ENCODE data around the gene NFE2L1. TPM values are rescaled to one million over a fixed set of nuclear protein-coding genes. Genes with fewer than 3 reads are reported as not detected.
"Not testable (repeated sequence)": the region's sequence is repeated elsewhere in the genome, so short reads cannot be mapped to it uniquely, and the experiment has no call there.

NFE2L1 gene
- total RNA-seq, 1 experiment from 2014 or later = 48.7 TPM

DNA sequence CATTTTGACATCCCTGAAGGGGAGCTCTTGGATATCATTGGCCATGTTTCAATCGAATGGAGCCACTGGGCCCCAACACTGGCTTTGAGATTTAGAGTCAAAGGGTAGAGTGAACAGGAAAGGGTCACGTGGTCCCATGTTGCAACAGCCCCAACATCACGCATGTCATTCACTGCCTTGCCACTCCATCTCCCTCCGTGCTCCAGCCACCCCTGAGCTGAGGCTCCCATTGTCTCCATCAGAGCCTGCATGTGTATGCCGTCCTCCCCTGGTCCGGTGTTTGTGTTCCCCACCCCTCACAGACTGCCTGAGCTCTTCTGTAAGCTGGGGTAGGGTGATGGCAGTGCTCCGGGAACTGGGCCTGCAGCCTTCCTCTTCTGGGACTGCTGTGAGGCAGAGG, 12.1 kb downstream of the NFE2L1 start:
- Histone ChIP-seq H3K36me3 (ENCODE audit: insufficient read depth, low read length) (peaks cover 46% of the 10 kb centered on the region), H3K9me3 (ENCODE audit: low read length) (no peaks in the 10 kb centered on the region), H3K27me3 (ENCODE audit: low read length) (no peaks in the 10 kb centered on the region), H3K4me3 (ENCODE audit: low read length) (no peak overlapping the region), H3K79me2 (ENCODE audit: low read length) (peaks cover 22% of the 10 kb centered on the region), H3K27ac (ENCODE audit: low read length) (no peak overlapping the region), H3K9ac (ENCODE audit: low read length) (no peak overlapping the region), H4K20me1 (ENCODE audit: insufficient read depth, low read depth, low read length) (peaks cover 8% of the 10 kb centered on the region; the same call in 1 of the 2 replicates), H2AFZ (ENCODE audit: low read length) (no peak overlapping the region), H3K9me2 (replicated peaks; ENCODE audit: insufficient read depth, low read length) (no peaks in the 10 kb centered on the region), H3K4me2 (ENCODE audit: low read depth, low read length, poor library complexity, severe bottlenecking) (no peak overlapping the region), H3K4me1 (ENCODE audit: low read length) (peaks cover 13% of the 10 kb centered on the region)
- DNase-seq = no peak

GRCh38 chr17:48062273-48062672, 14.1 kb downstream of the NFE2L1 start:
- no peak overlapping the region for H2AFZ ChIP-seq (ENCODE audit: low read length)
- no peaks in the 10 kb centered on the region for H3K4me1 ChIP-seq (ENCODE audit: low read length)
- H3K9ac ChIP-seq (ENCODE audit: low read length) = no peak overlapping the region
- H3K4me2 ChIP-seq (ENCODE audit: low read depth, low read length, poor library complexity, severe bottlenecking) = no peak overlapping the region
- no peak for DNase-seq
- no peaks in the 10 kb centered on the region for H3K27me3 ChIP-seq (ENCODE audit: low read length)
- no peaks in the 10 kb centered on the region for H3K9me2 ChIP-seq (replicated peaks; ENCODE audit: insufficient read depth, low read length)
- peaks cover 44% of the 10 kb centered on the region for H3K36me3 ChIP-seq (ENCODE audit: insufficient read depth, low read length)
- no peak overlapping the region for H3K4me3 ChIP-seq (ENCODE audit: low read length)
- H4K20me1 ChIP-seq (ENCODE audit: insufficient read depth, low read depth, low read length) = no peaks in the 10 kb centered on the region
- H3K79me2 ChIP-seq (ENCODE audit: low read length) = peaks cover 3% of the 10 kb centered on the region; the same call in 1 of the 2 replicates
- H3K9me3 ChIP-seq (ENCODE audit: low read length) = no peaks in the 10 kb centered on the region
- no peak overlapping the region for H3K27ac ChIP-seq (ENCODE audit: low read length)

DNA sequence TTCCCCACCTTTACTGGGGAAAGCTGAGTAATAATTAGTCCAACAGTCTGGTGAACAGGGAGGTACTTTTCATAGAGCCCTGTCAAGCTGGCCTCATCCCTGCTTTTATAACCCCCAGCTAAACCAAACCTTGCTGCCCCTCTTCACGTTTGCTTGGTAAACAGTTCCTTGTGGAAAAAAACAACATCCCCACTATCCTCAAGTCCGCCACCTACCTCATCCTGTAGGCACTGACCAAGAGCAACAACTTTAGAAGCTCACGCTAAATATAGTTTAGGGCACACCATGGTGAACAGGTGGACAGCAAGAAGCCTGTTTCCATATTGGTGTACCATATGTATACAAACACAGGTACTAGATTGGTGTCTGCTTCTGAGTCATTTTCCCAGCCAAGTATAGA, 16.5 kb downstream of the NFE2L1 start:
- Histone ChIP-seq H3K27ac (ENCODE audit: low read length) (no peak overlapping the region), H2AFZ (ENCODE audit: low read length) (no peak overlapping the region), H3K9me2 (replicated peaks; ENCODE audit: insufficient read depth, low read length) (no peaks in the 10 kb centered on the region), H3K4me2 (ENCODE audit: low read depth, low read length, poor library complexity, severe bottlenecking) (no peak overlapping the region), H3K36me3 (ENCODE audit: insufficient read depth, low read length) (peaks cover 32% of the 10 kb centered on the region), H3K27me3 (ENCODE audit: low read length) (no peaks in the 10 kb centered on the region), H3K4me3 (ENCODE audit: low read length) (no peak overlapping the region), H3K9ac (ENCODE audit: low read length) (no peak overlapping the region), H3K79me2 (ENCODE audit: low read length) (no peaks in the 10 kb centered on the region), H3K4me1 (ENCODE audit: low read length) (no peaks in the 10 kb centered on the region), H3K9me3 (ENCODE audit: low read length) (no peaks in the 10 kb centered on the region), H4K20me1 (ENCODE audit: insufficient read depth, low read depth, low read length) (no peaks in the 10 kb centered on the region)
- DNase-seq = no peak

DNA sequence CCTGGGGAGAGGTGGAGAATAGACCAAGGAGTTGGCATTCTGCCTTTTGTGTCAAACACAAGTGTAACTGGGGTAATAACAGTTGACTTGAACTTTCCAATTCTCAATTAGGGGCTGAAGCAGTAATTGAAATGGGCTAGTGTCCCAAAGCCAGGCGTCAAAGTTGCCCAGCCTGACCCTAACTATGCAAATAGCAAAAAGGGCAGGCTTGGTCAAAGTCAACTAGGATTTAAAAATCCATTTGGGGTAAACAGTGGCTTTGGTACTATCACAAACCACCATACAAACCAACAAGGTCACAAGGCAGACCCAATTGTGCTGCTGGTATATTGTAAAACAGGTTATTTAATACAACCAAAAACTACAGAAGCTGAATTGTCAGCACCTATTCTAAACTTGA, 18.0 kb downstream of the NFE2L1 start:
- Histone ChIP-seq H3K79me2 (ENCODE audit: low read length) (no peaks in the 10 kb centered on the region), H3K4me3 (ENCODE audit: low read length) (no peak overlapping the region), H3K27me3 (ENCODE audit: low read length) (no peaks in the 10 kb centered on the region)

DNA sequence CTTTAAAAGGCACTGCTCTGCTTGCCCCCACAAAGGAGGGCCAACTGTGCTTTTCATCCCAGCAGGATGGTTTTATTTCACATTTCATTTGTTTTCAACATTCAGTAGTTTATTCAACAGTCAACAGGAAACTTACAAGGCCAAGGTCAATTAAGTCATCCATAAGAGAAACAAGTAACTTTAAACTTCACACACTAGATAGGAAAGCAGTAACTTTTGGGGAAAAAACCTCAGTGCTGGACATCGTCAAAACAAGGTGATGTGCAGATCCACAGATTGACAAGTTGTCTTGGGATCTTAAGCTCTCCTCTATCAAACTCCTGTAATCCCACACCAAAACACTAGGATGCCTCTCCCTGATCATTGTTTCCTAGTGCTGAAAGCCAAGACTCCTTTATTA, 18.5 kb downstream of the NFE2L1 start:
- Histone ChIP-seq H3K36me3 (ENCODE audit: insufficient read depth, low read length) (peaks cover 38% of the 10 kb centered on the region), H3K9me3 (ENCODE audit: low read length) (no peaks in the 10 kb centered on the region), H3K79me2 (ENCODE audit: low read length) (no peaks in the 10 kb centered on the region), H3K4me2 (ENCODE audit: low read depth, low read length, poor library complexity, severe bottlenecking) (no peak overlapping the region), H2AFZ (ENCODE audit: low read length) (no peak overlapping the region), H3K9me2 (replicated peaks; ENCODE audit: insufficient read depth, low read length) (no peaks in the 10 kb centered on the region), H3K9ac (ENCODE audit: low read length) (no peak overlapping the region), H3K27ac (ENCODE audit: low read length) (no peak overlapping the region), H4K20me1 (ENCODE audit: insufficient read depth, low read depth, low read length) (no peaks in the 10 kb centered on the region), H3K4me1 (ENCODE audit: low read length) (no peaks in the 10 kb centered on the region), H3K27me3 (ENCODE audit: low read length) (no peaks in the 10 kb centered on the region), H3K4me3 (ENCODE audit: low read length) (no peak overlapping the region)
- no peak for DNase-seq

More for the DNA sequence above, 18.0 kb downstream of the NFE2L1 start:
- no peaks in the 10 kb centered on the region for H3K9me3 ChIP-seq (ENCODE audit: low read length)
- H3K4me2 ChIP-seq (ENCODE audit: low read depth, low read length, poor library complexity, severe bottlenecking) = no peak overlapping the region
- H3K9me2 ChIP-seq (replicated peaks; ENCODE audit: insufficient read depth, low read length) = no peaks in the 10 kb centered on the region
- DNase-seq = no peak
- H4K20me1 ChIP-seq (ENCODE audit: insufficient read depth, low read depth, low read length) = no peaks in the 10 kb centered on the region
- H3K9ac ChIP-seq (ENCODE audit: low read length) = no peak overlapping the region
- no peak overlapping the region for H3K27ac ChIP-seq (ENCODE audit: low read length)
- no peaks in the 10 kb centered on the region for H3K4me1 ChIP-seq (ENCODE audit: low read length)
- H2AFZ ChIP-seq (ENCODE audit: low read length) = no peak overlapping the region
- H3K36me3 ChIP-seq (ENCODE audit: insufficient read depth, low read length) = peaks cover 34% of the 10 kb centered on the region

GRCh38 chr17:48067245-48067644, 19.1 kb downstream of the NFE2L1 start:
- H3K36me3 ChIP-seq (ENCODE audit: insufficient read depth, low read length) = peaks cover 37% of the 10 kb centered on the region
- H3K79me2 ChIP-seq (ENCODE audit: low read length) = no peaks in the 10 kb centered on the region; the same call in 1 of the 2 replicates
- no peaks in the 10 kb centered on the region for H3K9me3 ChIP-seq (ENCODE audit: low read length)
- H3K4me1 ChIP-seq (ENCODE audit: low read length) = no peaks in the 10 kb centered on the region
- H4K20me1 ChIP-seq (ENCODE audit: insufficient read depth, low read depth, low read length) = no peaks in the 10 kb centered on the region
- H3K27ac ChIP-seq (ENCODE audit: low read length) = no peak overlapping the region
- H3K9ac ChIP-seq (ENCODE audit: low read length) = no peak overlapping the region
- no peak overlapping the region for H3K4me3 ChIP-seq (ENCODE audit: low read length)
- no peak overlapping the region for H2AFZ ChIP-seq (ENCODE audit: low read length)
- no peaks in the 10 kb centered on the region for H3K27me3 ChIP-seq (ENCODE audit: low read length)
- no peaks in the 10 kb centered on the region for H3K9me2 ChIP-seq (replicated peaks; ENCODE audit: insufficient read depth, low read length)
- H3K4me2 ChIP-seq (ENCODE audit: low read depth, low read length, poor library complexity, severe bottlenecking) = no peak overlapping the region
- DNase-seq = no peak

GRCh38 chr17:48067808-48068207, 19.6 kb downstream of the NFE2L1 start:
- not testable (repeated sequence) for H3K9me2 ChIP-seq (replicated peaks; ENCODE audit: insufficient read depth, low read length); H3K9ac ChIP-seq (ENCODE audit: low read length); H3K79me2 ChIP-seq (ENCODE audit: low read length); H2AFZ ChIP-seq (ENCODE audit: low read length); DNase-seq; H3K9me3 ChIP-seq (ENCODE audit: low read length); H3K4me1 ChIP-seq (ENCODE audit: low read length); H4K20me1 ChIP-seq (ENCODE audit: insufficient read depth, low read depth, low read length); H3K4me2 ChIP-seq (ENCODE audit: low read depth, low read length, poor library complexity, severe bottlenecking); H3K27ac ChIP-seq (ENCODE audit: low read length); H3K27me3 ChIP-seq (ENCODE audit: low read length); H3K4me3 ChIP-seq (ENCODE audit: low read length)
- peaks cover 33% of the 10 kb centered on the region for H3K36me3 ChIP-seq (ENCODE audit: insufficient read depth, low read length)

- no peak overlapping the region for H2AFZ ChIP-seq (ENCODE audit: low read length)
- no peaks in the 10 kb centered on the region for H3K9me2 ChIP-seq (replicated peaks; ENCODE audit: insufficient read depth, low read length)
- H3K27ac ChIP-seq (ENCODE audit: low read length) = no peak overlapping the region
- H3K9ac ChIP-seq (ENCODE audit: low read length) = no peak overlapping the region
- H3K79me2 ChIP-seq (ENCODE audit: low read length) = no peaks in the 10 kb centered on the region; the same call in 1 of the 2 replicates
- no peak overlapping the region for H3K4me3 ChIP-seq (ENCODE audit: low read length)
- no peaks in the 10 kb centered on the region for H3K27me3 ChIP-seq (ENCODE audit: low read length)
- peak; percentile 64 for DNase-seq
- no peaks in the 10 kb centered on the region for H3K4me1 ChIP-seq (ENCODE audit: low read length)
- H3K4me2 ChIP-seq (ENCODE audit: low read depth, low read length, poor library complexity, severe bottlenecking) = no peak overlapping the region
- H3K36me3 ChIP-seq (ENCODE audit: insufficient read depth, low read length) = peaks cover 30% of the 10 kb centered on the region
- no peaks in the 10 kb centered on the region for H4K20me1 ChIP-seq (ENCODE audit: insufficient read depth, low read depth, low read length)
- H3K9me3 ChIP-seq (ENCODE audit: low read length) = no peaks in the 10 kb centered on the region
Measured at GRCh38 chr17:48068491-48068961, 20.4 kb downstream of the NFE2L1 start.

GRCh38 chr17:48070195-48070594, 22.0 kb downstream of the NFE2L1 start:
- H3K27me3 ChIP-seq (ENCODE audit: low read length) = no peaks in the 10 kb centered on the region
- no peak overlapping the region for H3K4me2 ChIP-seq (ENCODE audit: low read depth, low read length, poor library complexity, severe bottlenecking)
- no peak overlapping the region for H3K9ac ChIP-seq (ENCODE audit: low read length)
- no peak overlapping the region for H2AFZ ChIP-seq (ENCODE audit: low read length)
- no peaks in the 10 kb centered on the region; the same call in 1 of the 2 replicates for H3K79me2 ChIP-seq (ENCODE audit: low read length)
- H3K4me3 ChIP-seq (ENCODE audit: low read length) = no peak overlapping the region
- no peaks in the 10 kb centered on the region for H3K9me3 ChIP-seq (ENCODE audit: low read length)
- H3K36me3 ChIP-seq (ENCODE audit: insufficient read depth, low read length) = peaks cover 29% of the 10 kb centered on the region; the same call in 1 of the 2 replicates
- H3K27ac ChIP-seq (ENCODE audit: low read length) = no peak overlapping the region
- H4K20me1 ChIP-seq (ENCODE audit: insufficient read depth, low read depth, low read length) = no peaks in the 10 kb centered on the region
- no peaks in the 10 kb centered on the region for H3K9me2 ChIP-seq (replicated peaks; ENCODE audit: insufficient read depth, low read length)
- no peaks in the 10 kb centered on the region for H3K4me1 ChIP-seq (ENCODE audit: low read length)
- DNase-seq = no peak

Data from Karpas-422 (cell line).